HCT116 (cell line): ENCODE measurements around the gene SAMD4A. TPM values are rescaled to one million over a fixed set of nuclear protein-coding genes. Genes with fewer than 3 reads are reported as not detected.

Experiments
- ATAC-seq: fragments of 200-7000 bp; cut with Tn5 transposase; 2 replicates; pipeline ENCODE4 v1.9.1; 2020; ENCODE audit warnings: mild to moderate bottlenecking, moderate library complexity
- BruUV-seq: library from RNA; stranded (reverse); fragments of 400-500 nt; replicated peaks from 2 replicates; lab custom pipeline; 2021; lab: Mats Ljungman, UMichigan
- CTCF ChIA-PET: fragments of 300-600 bp; sonication (Branson Sonifier 250); formaldehyde crosslinking; loops from one replicate; lab custom pipeline; 2021; ENCODE audit warnings: antibody characterized with exemption; lab: Charles Lee
- POLR2A ChIA-PET: fragments of 300-600, 350-600 bp; sonication (Branson Sonifier 250); formaldehyde crosslinking; loops from one replicate; lab custom pipeline; 2021; ENCODE audit warnings: antibody characterized with exemption; lab: Charles Lee
- RAD21 ChIA-PET, 2 experiments: fragments of 300-600 bp; sonication (Branson Sonifier 250); formaldehyde crosslinking; loops; one replicate each; lab custom pipeline; 2023; ENCODE audit warnings: low total read pairs in 2 of 2; ENCODE audit not compliant: uncharacterized antibody in 2 of 2, unreplicated experiment in 2 of 2, low non-redundant PET in 1 of 2; lab: Charles Lee
- DNase-seq: peaks from one replicate; pipeline ENCODE4 v3.0.0-alpha.2; 2010; ENCODE audit warnings: low read depth, low spot score
- H2AFZ ChIP-seq: fragments of 200-600 bp; shearing (Covaris generic), sonication (generic); 2 replicates; pipeline ENCODE4 v1.6.1; 2017; ENCODE audit warnings: low read depth, mixed run types, mixed read lengths, antibody characterized with exemption, low read length; ENCODE audit not compliant: poor library complexity, severe bottlenecking
- H3K27ac ChIP-seq: 2 replicates; pipeline ENCODE4 v1.5.1; 2012; ENCODE audit warnings: low read depth, low read length
- H3K27me3 ChIP-seq: fragments of 200-600 bp; sonication (generic); 2 replicates; pipeline ENCODE4 v1.6.1; 2016; ENCODE audit warnings: mixed run types, low read length, mixed read lengths; ENCODE audit not compliant: insufficient read depth
- H3K36me3 ChIP-seq, 2 experiments: fragments of 200-500 bp in 1 of 2; fragments of 200-600 bp in 1 of 2; sonication (Bioruptor generic) in 1 of 2; sonication (generic) in 1 of 2; 2 replicates each; pipeline versions ENCODE4 v1.5.1 to v1.6.1; 2014 to 2016; ENCODE audit warnings: low read length in 2 of 2, inconsistent platforms in 1 of 2, mixed read lengths in 1 of 2, mixed run types in 1 of 2; ENCODE audit not compliant: insufficient read depth in 2 of 2, control insufficient read depth in 1 of 2
- H3K4me1 ChIP-seq, 2 experiments: fragments of 200-600 bp in 1 of 2; sonication (generic) in 1 of 2; 2 replicates each; pipeline versions ENCODE4 v1.5.1 to v1.6.1; 2012 to 2017; ENCODE audit warnings: low read length in 2 of 2, inconsistent platforms in 1 of 2, mild to moderate bottlenecking in 1 of 2, mixed read lengths in 1 of 2, mixed run types in 1 of 2, moderate library complexity in 1 of 2; ENCODE audit not compliant: insufficient read depth in 2 of 2, control insufficient read depth in 1 of 2
- H3K4me2 ChIP-seq: fragments of 200-600 bp; sonication (generic); 2 replicates; pipeline ENCODE4 v1.6.1; 2017; ENCODE audit warnings: mixed run types, low read length, mixed read lengths
- H3K4me3 ChIP-seq, 2 experiments: fragments of 200-600 bp in 1 of 2; sonication (generic) in 1 of 2; replicated peaks in 1 of 2; 2 replicates each; pipeline ENCODE4 v1.5.1; 2011 to 2016; ENCODE audit warnings: low read length in 2 of 2, control low read depth in 1 of 2, low read depth in 1 of 2, mild to moderate bottlenecking in 1 of 2, mixed read lengths in 1 of 2, mixed run types in 1 of 2
- H3K79me2 ChIP-seq: fragments of 200-600 bp; sonication (generic); 2 replicates; pipeline ENCODE4 v1.6.1; 2017; ENCODE audit warnings: mild to moderate bottlenecking, mixed run types, low read length, moderate library complexity, mixed read lengths; ENCODE audit not compliant: insufficient read depth
- H3K9ac ChIP-seq: fragments of 200-600 bp; sonication (generic); 2 replicates; pipeline ENCODE4 v1.6.1; 2016; ENCODE audit warnings: low read length, mixed read lengths
- H3K9me2 ChIP-seq: fragments of 200-600 bp; sonication (generic), shearing (Covaris generic); 2 replicates; pipeline ENCODE4 v1.6.1; 2017; ENCODE audit warnings: mixed run types, mild to moderate bottlenecking, moderate library complexity; ENCODE audit not compliant: insufficient read depth
- H3K9me3 ChIP-seq, 2 experiments: fragments of 200-500 bp in 1 of 2; fragments of 200-600 bp in 1 of 2; sonication (Bioruptor generic) in 1 of 2; sonication (generic) in 1 of 2; 2 replicates each; pipeline ENCODE4 v1.6.1; 2014 to 2017; ENCODE audit warnings: low read length in 2 of 2, mixed read lengths in 2 of 2, inconsistent platforms in 1 of 2, low read depth in 1 of 2, mild to moderate bottlenecking in 1 of 2, mixed run types in 1 of 2, moderate library complexity in 1 of 2; ENCODE audit not compliant: control insufficient read depth in 1 of 2, insufficient read depth in 1 of 2
- H4K20me1 ChIP-seq: fragments of 200-600 bp; sonication (generic), shearing (Covaris generic); 2 replicates; pipeline ENCODE4 v1.6.1; 2017; ENCODE audit warnings: mixed run types, mild to moderate bottlenecking, moderate library complexity; ENCODE audit not compliant: insufficient read depth
- CBX3 ChIP-seq: IDR thresholded peaks from 2 replicates; pipeline ENCODE4 v1.6.1; 2012; ENCODE audit warnings: low read depth
- CEBPB ChIP-seq: IDR thresholded peaks from 2 replicates; pipeline ENCODE4 v1.6.1; 2012; ENCODE audit warnings: low read depth
- CTCF ChIP-seq, 3 experiments: fragments of 200-600 bp in 1 of 3; sonication (generic) in 1 of 3; IDR thresholded peaks in 2 of 3; conservative IDR thresholded peaks in 1 of 3; 2 replicates each; pipeline ENCODE4 v1.5.1; 2012 to 2017; ENCODE audit warnings: low read depth in 2 of 3, low read length in 2 of 3, antibody characterized with exemption in 1 of 3, borderline replicate concordance in 1 of 3, control low read depth in 1 of 3, mild to moderate bottlenecking in 1 of 3, mixed read lengths in 1 of 3, mixed run types in 1 of 3, moderate library complexity in 1 of 3; ENCODE audit not compliant: insufficient read depth in 1 of 3
- ELF1 ChIP-seq: IDR thresholded peaks from 2 replicates; pipeline ENCODE4 v1.6.1; 2012; ENCODE audit warnings: low read depth, borderline replicate concordance
- EZH2 ChIP-seq: fragments of 200-600 bp; sonication (generic); IDR thresholded peaks from 2 replicates; pipeline ENCODE4 v1.6.1; 2017; ENCODE audit warnings: antibody characterized with exemption, mixed run types
- EZH2phosphoT487 ChIP-seq: fragments of 200-600 bp; IDR thresholded peaks from 2 replicates; pipeline ENCODE4 v1.6.1; 2018; ENCODE audit warnings: antibody characterized with exemption, borderline replicate concordance
- JUND ChIP-seq: IDR thresholded peaks from 2 replicates; pipeline ENCODE4 v1.6.1; 2012
- MAX ChIP-seq: IDR thresholded peaks from 2 replicates; pipeline ENCODE4 v1.6.1; 2012
- POLR2A ChIP-seq: IDR thresholded peaks from 2 replicates; pipeline ENCODE4 v1.7.0; 2011; ENCODE audit warnings: borderline replicate concordance; ENCODE audit not compliant: insufficient read depth, insufficient read length; ENCODE audit errors: extremely low read depth
- RAD21 ChIP-seq: IDR thresholded peaks from 2 replicates; pipeline ENCODE4 v1.6.1; 2012; ENCODE audit warnings: low read depth, mild to moderate bottlenecking
- TCF7L2 ChIP-seq: IDR thresholded peaks from 2 replicates; pipeline ENCODE4 v1.7.0; 2011; ENCODE audit warnings: borderline replicate concordance, inconsistent platforms; ENCODE audit not compliant: insufficient read depth, insufficient read length; ENCODE audit errors: extremely low read depth
- intact Hi-C: fragments of 100-400 bp; cut with micrococcal nuclease; formaldehyde crosslinking; loops from 2 replicates; pipeline ENCODE4 v1.10.0; 2022
- total RNA-seq: library from RNA; stranded (reverse); gene quantifications from one replicate; pipeline ENCODE4 v1.2.1, GENCODE V29; 2021; ENCODE audit not compliant: unreplicated experiment

SAMD4A gene
- total RNA-seq, 1 experiment from 2014 or later, result 9.0 TPM

- BruUV-seq, result no TSS peak
- H4K20me1 ChIP-seq, result no peaks in the 10 kb centered on the region
- no peaks in the 10 kb centered on the region for H3K27me3 ChIP-seq
- no peaks in the 10 kb centered on the region for H3K36me3 ChIP-seq
- intact Hi-C loops, result no loop called here
- H3K79me2 ChIP-seq, result no peaks in the 10 kb centered on the region
- ChIA-PET POLR2A (no interaction called here), RAD21 (no interaction called here), CTCF (interaction anchor here (1.0 to 2.4 kb wide), 2 partner anchors 8 to 218 kb away, joined by 3 to 9 read pairs; no protein-coding TSS in a partner anchor)
- no peak overlapping the region for H3K4me2 ChIP-seq
- H3K4me1 ChIP-seq, result no peaks in the 10 kb centered on the region
- H3K9me3 ChIP-seq, result no peaks in the 10 kb centered on the region
- H3K4me3 ChIP-seq, result no peak overlapping the region
- no peak overlapping the region for H3K27ac ChIP-seq
- H3K9me2 ChIP-seq, result no peaks in the 10 kb centered on the region
- H2AFZ ChIP-seq, result no peak overlapping the region
- TF ChIP-seq CEBPB (no peak), CBX3 (no peak), EZH2phosphoT487 (no peak), JUND (no peak), CTCF (IDR thresholded peaks at IDR 0.05 in 2 of 3, conservative IDR thresholded peaks at IDR 0.05 in 1 of 3; ENCODE audit: borderline replicate concordance in 1 of 3, insufficient read depth in 1 of 3, low read depth in 2 of 3, low read length in 2 of 3) (no peak), EZH2 (no peak), RAD21 (no peak), MAX (no peak), ELF1 (no peak), POLR2A (no peak), TCF7L2 (no peak)
- DNase-seq, result no peak
- ATAC-seq, result no peak
- no peak overlapping the region for H3K9ac ChIP-seq
These were observed 215.2 kb downstream of the SAMD4A start for GRCh38 chr14:54781961-54782750.
